Measurements from ENCODE around the gene SCAMP2.
"Not testable (repeated sequence)": the region's sequence is repeated elsewhere in the genome, so short reads cannot be mapped to it uniquely, and the experiment has no call there.

The SCAMP2 gene

GRCh38 chr15:74897300-74897701 lies 24.1 kb upstream of the SCAMP2 start:
- no peak for DNase-seq (ENCODE audit: low read depth)
- no peak for TF ChIP-seq CTCF (conservative IDR thresholded peaks at IDR 0.05; ENCODE audit: low read length)

DNA sequence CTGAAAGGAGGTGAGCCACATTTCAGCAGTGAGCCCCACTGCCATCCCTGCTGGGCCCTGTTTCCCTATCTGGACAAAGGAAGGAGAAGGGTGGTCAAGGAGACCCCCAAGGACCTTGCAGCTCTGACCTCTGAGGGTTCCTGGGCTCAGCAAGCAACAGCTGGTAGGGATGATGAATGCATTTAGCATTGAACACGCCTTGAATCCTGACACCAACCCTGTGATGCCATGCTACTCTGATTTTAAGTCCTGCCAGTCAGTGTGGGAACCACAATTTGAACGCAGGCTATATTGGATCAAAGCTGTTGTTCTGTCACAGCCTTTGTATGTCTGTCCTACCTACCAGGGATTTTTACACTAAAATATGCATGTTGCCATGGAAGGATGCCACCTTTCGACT lies 23.2 kb upstream of the SCAMP2 start:
- no peak for DNase-seq (ENCODE audit: low read depth)
- no peak overlapping the region for H3K4me3 ChIP-seq (ENCODE audit: low read length)
- no peak for TF ChIP-seq CTCF (conservative IDR thresholded peaks at IDR 0.05; ENCODE audit: low read length)

More at GRCh38 chr15:74897300-74897701, 24.1 kb upstream of the SCAMP2 start:
- H3K4me3 ChIP-seq (ENCODE audit: low read length), result no peak overlapping the region

- DNase-seq (ENCODE audit: low read depth), result no peak
- no peak for TF ChIP-seq CTCF (conservative IDR thresholded peaks at IDR 0.05; ENCODE audit: low read length)
- H3K4me3 ChIP-seq (ENCODE audit: low read length), result no peak overlapping the region
Measured at GRCh38 chr15:74895830-74896229, 22.7 kb upstream of the SCAMP2 start.

DNA sequence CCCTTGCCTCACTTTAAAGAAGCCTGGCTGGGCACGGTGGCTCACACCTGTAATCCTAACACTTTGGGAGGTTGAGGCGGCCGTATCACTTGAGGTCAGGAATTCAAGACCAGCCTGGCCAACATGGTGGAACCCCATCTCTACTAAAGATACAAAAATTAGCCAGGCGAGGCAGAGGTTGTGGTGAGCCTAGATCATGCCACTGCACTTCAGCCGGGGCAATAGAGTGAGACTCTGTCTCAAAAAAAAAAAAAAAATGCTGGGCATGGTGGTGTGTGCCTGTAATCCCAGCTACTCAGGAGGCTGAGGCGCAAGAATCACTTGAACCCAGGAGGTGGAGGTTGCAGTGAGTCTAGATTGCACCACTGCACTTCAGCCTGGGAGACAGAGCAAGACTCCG lies 21.2 kb upstream of the SCAMP2 start:
- DNase-seq (ENCODE audit: low read depth); H3K4me3 ChIP-seq (ENCODE audit: low read length): not testable (repeated sequence)

DNA sequence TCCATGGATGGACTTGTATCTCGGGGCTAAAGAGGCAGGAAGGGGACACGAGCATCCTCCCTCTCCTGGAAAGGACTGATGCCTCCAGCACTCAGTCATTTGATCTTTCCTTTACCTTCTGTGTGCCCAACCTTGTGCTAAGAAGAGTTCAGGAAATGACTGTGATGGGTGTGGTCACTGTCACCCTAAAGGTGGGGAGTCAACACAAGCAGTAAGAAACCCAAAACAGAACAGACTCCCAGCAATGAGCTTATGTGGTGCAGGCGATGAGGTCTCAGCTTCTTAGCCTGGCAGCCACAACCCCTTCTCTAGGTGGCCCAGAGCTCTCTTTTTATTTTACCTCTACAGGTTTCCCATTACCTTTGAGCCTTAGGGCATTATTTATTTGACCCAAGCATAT lies 20.5 kb upstream of the SCAMP2 start:
- TF ChIP-seq CTCF (conservative IDR thresholded peaks at IDR 0.05; ENCODE audit: low read length), result no peak

GRCh38 chr15:74892931-74893330 lies 19.8 kb upstream of the SCAMP2 start:
- DNase-seq (ENCODE audit: low read depth), result no peak
- no peak overlapping the region for H3K4me3 ChIP-seq (ENCODE audit: low read length)
- TF ChIP-seq CTCF (conservative IDR thresholded peaks at IDR 0.05; ENCODE audit: low read length), result no peak

More for the DNA sequence above, 20.5 kb upstream of the SCAMP2 start:
- no peak overlapping the region for H3K4me3 ChIP-seq (ENCODE audit: low read length)
- no peak for DNase-seq (ENCODE audit: low read depth)

DNA sequence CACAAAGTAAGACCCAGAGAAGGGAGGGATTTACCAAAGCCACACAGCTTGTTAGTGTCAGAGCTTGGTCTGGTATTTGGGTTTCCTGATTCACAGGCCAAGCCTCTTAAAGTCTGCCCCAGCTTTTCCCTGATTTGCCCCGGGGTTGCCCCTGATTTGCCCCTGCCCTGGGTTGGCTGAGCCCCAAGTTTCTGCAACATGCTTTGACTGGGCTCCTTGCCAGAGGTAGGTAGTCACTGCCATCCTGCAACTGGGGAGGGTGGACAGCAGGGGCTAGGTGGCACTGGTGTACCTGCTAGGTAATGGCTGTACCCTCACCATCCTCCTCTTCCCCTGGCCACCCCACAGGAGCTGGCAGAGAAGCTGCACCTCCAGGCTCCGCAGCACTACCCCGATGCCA lies 19.1 kb upstream of the SCAMP2 start:
- no peak for TF ChIP-seq CTCF (conservative IDR thresholded peaks at IDR 0.05; ENCODE audit: low read length)
- no peak overlapping the region for H3K4me3 ChIP-seq (ENCODE audit: low read length)
- no peak for DNase-seq (ENCODE audit: low read depth)

- no peak for TF ChIP-seq CTCF (conservative IDR thresholded peaks at IDR 0.05; ENCODE audit: low read length)
- no peak for DNase-seq (ENCODE audit: low read depth)
- no peak overlapping the region for H3K4me3 ChIP-seq (ENCODE audit: low read length)
Measured at GRCh38 chr15:74891469-74891868, 18.3 kb upstream of the SCAMP2 start.
